HG03571 (cell line): Measurements from ENCODE around the gene MATCAP1.

Experiments
- ATAC-seq: cut with Tn5 transposase; IDR thresholded peaks from one replicate; pipeline ENCODE4 v1.9.1; 2021; ENCODE audit not compliant: unreplicated experiment

The MATCAP1 gene

DNA sequence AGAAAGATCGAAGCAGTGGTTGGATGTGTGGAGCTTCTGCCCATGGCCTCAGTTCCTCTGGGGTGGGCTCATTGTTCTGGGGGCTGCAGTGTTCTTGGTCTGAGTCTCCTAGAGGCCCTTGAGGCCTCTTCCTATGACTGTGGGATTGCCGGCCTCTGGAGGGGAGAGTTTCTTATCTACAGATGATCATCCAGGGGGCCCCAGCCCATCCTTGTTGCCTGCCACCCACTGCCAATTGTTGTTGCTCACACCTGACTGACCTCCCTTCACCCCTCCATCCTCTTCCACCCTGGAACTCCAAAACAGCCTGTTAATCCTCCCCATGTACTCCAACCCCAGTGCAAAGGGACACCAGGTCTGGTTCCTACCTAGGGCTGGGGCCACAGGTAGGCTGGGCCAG is 38.8 kb downstream of the MATCAP1 start:
- no peak for ATAC-seq

- ATAC-seq, result no peak
These were observed 41.4 kb downstream of the MATCAP1 start for GRCh38 chr16:67142342-67142741.

DNA sequence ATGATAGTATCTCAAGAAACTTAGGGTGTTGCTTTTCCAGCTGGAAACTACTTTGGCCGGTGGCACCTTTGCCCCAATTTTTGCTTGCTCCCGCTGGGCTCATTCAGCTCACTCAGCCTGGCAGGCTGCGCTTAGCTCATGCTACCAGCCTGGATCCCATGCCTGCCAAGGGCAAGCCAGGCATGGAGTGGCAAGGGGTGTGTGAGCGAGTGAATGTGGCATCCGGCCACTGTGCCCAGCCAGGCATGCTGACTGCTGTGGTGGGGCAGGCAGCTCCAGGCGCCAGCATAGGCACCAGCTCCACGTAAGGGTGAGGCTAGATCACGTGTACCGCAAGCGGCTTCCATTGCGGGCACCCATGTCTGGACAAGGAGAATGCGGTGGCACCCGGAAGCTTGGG is 42.4 kb downstream of the MATCAP1 start:
- no peak for ATAC-seq

GRCh38 chr16:67137605-67138004 is 46.2 kb downstream of the MATCAP1 start:
- no peak for ATAC-seq

GRCh38 chr16:67129422-67129821 is 54.3 kb downstream of the MATCAP1 start:
- no peak for ATAC-seq

GRCh38 chr16:67128887-67129286 is 54.9 kb downstream of the MATCAP1 start:
- ATAC-seq, result no peak

DNA sequence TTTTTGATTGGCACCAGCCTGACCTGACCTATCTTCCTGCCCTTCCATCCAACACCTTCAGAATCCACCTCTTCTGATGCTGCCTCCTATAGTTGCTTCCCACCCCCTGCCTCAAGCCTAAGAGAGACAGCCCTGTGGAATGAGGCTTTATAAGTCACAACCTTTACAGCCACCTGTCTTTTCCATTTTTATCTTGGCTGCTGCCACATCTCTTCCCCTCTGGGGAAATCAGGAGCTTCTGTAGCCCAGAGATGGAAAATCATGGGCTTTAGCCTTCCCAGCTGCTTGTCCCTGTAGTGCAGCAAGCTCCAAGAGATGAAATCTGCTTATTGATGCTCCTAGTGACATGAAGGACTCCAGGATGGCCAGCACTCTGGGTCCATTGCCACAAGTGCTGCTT is 55.3 kb downstream of the MATCAP1 start:
- ATAC-seq, result no peak
